ENCODE results near the gene XPNPEP1. TPM values are rescaled to one million over a fixed set of nuclear protein-coding genes. Genes with fewer than 3 reads are reported as not detected.

Gene XPNPEP1
- total RNA-seq, 6 experiments from 2014 or later = 13.9 to 57.8 (median 29.4) TPM

DNA sequence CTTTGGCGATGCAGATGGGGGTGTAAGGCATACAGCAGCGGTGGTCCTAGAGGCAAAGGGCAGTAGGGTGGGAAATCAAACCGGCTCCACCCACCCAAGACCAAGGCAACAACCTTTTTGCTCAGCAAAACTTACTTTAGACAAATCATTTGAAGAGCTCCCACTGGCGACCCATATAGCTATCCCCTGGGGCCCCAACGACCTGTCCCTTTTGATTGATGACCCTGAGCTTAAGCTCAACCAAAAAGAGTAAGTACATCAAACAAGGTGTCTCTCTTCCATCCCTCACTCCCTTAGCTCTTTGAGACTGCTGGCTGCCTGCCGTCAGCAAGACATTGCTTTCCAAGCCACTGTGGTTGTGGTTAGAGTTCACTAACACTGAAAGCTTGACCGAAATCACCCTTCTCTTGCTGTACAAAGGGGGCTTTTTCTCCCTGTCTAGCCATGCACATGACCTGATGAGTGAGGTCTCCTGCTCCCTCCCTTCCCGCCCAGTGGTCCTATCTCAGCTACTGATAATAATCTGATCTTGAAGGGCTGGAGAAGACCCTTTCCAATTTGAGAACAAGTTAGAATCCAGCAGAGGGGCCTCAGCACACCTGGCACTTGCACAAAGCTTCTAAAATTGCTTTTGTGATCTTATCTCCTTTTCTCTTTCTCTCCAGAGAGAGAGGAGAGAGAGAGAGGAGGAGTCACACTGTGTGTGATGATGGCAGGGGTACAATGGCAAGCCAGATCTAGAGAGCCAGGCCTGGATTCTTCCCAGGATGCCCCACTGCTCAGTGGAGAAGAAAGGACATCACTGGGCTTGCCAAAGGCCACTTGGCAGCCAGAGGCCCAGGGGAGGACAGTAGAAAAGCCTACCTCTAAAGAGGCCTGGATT, 42.2 kb downstream of the XPNPEP1 start:
- Histone ChIP-seq H3K9me3 (no peaks in the 10 kb centered on the region), H3K27ac (no peak overlapping the region), H3K4me1 (peaks cover 0 to 3% (median 0%) of the 10 kb centered on the region in 4 donors), H3K27me3 (no peaks in the 10 kb centered on the region), H3K4me3 (no peak overlapping the region), H3K36me3 (peaks cover 0 to 32% (median 17%) of the 10 kb centered on the region in 4 donors)
- TF ChIP-seq POLR2A (IDR thresholded peaks at IDR 0.05) = no peak
- TF ChIP-seq, protein P1, sequence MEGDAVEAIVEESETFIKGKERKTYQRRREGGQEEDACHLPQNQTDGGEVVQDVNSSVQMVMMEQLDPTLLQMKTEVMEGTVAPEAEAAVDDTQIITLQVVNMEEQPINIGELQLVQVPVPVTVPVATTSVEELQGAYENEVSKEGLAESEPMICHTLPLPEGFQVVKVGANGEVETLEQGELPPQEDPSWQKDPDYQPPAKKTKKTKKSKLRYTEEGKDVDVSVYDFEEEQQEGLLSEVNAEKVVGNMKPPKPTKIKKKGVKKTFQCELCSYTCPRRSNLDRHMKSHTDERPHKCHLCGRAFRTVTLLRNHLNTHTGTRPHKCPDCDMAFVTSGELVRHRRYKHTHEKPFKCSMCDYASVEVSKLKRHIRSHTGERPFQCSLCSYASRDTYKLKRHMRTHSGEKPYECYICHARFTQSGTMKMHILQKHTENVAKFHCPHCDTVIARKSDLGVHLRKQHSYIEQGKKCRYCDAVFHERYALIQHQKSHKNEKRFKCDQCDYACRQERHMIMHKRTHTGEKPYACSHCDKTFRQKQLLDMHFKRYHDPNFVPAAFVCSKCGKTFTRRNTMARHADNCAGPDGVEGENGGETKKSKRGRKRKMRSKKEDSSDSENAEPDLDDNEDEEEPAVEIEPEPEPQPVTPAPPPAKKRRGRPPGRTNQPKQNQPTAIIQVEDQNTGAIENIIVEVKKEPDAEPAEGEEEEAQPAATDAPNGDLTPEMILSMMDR (IDR thresholded peaks at IDR 0.05) = no peak
- DNase-seq (no peak), ATAC-seq (no peak)
- intact Hi-C loops (cut with DNase I) = loop anchor here in 1 of 2 donors (10.0 kb wide), 1 partner anchor 404 kb away; no protein-coding TSS in a partner anchor
- 91% methylated on average over 6 of the region's 8 CpGs for WGBS (ENCODE audit: insufficient coverage, low coverage, low lambda C conversion rate, missing lambda C conversion rate)

DNA sequence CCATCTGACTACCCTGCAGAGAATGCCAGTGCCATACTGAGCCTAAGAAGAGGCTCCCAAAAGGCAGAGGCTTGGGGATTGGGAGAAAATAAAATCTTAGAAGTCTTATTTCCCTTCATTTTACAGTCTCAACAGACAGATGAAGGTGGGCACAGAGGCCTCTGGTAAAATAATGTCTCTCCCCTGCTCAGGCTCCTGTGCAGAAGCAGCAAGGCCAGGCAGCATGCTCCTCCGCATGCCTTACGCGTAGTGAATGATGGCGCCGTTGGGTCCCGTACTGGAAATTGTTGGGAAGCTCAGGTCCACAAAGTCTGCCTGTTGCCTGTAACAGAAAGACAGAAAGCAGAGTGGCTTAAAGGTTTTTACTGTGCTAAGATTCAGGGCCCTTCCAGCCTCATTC, 45.8 kb downstream of the XPNPEP1 start:
- Histone ChIP-seq H3K27ac (no peak overlapping the region), H3K4me3 (no peak overlapping the region), H3K4me1 (peaks cover 0 to 14% (median 4%) of the 10 kb centered on the region in 4 donors), H3K9me3 (no peaks in the 10 kb centered on the region), H3K36me3 (peaks cover 0 to 47% (median 22%) of the 10 kb centered on the region in 4 donors), H3K27me3 (no peaks in the 10 kb centered on the region)
- DNase-seq = no peak
- intact Hi-C loops (cut with DNase I) = no loop called here
- TF ChIP-seq, protein P1 (IDR thresholded peaks at IDR 0.05) = no peak
- no peak for TF ChIP-seq POLR2A (IDR thresholded peaks at IDR 0.05)
- 100% methylated on average over 4 of the region's 6 CpGs for WGBS (ENCODE audit: insufficient coverage, low coverage, low lambda C conversion rate, missing lambda C conversion rate)
- ATAC-seq = no peak

DNA sequence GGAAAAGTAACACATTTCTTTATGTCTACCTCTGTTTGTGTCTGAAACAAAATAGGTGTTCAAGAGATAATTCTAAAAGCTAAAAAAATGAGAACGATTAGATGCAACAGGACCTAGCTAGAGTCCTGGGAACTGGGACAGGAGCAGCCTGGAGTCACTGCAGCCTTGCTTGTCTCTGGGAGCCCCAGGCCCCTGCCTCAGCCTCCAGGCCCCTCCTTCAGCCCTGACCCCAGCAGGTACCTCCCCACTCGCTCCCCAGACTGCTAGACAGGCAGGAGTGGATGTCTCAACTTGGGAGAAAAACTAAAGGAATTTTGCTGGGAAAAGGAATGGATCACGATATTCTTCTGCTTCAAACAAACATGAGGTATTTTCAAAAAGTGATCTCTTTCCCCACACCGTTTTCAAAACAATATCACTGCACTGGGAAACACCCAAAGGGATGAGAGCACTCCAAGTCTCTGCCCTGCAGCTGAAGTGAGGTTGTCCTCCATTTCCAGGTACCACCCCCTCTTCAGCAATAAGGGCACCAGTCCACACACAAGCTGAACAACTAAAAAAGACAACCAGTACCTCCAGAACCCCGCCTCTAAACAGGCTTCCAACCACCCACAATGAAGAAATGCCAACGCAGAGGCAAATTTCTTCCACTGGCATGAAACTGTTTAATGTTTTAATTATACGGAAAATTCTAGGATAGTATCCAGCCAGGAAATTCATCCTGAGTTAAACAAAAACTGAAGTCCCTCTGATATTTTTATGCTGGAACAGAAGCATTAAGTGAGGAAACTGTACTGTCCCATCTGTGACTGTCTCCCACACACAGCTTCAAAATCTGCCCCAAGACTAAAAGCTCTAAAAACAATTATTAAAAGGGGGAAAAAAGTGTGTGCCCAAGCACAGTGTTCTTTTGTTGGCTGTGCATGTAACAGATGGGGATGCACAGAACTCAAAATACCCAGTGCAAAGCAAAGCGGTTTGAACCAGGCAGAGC, 47.2 kb downstream of the XPNPEP1 start:
- TF ChIP-seq POLR2A (IDR thresholded peaks at IDR 0.05) = no peak
- TF ChIP-seq, protein P1 (IDR thresholded peaks at IDR 0.05) = no peak
- 67% methylated on average over 7 of the region's 8 CpGs for WGBS (ENCODE audit: insufficient coverage, low coverage, low lambda C conversion rate, missing lambda C conversion rate)
- Histone ChIP-seq H3K4me1 (peaks cover 0 to 14% (median 4%) of the 10 kb centered on the region in 4 donors), H3K27ac (peak overlapping the region in 1 of 3 donors; percentile 34), H3K4me3 (no peak overlapping the region), H3K27me3 (no peaks in the 10 kb centered on the region), H3K36me3 (peaks cover 0 to 45% (median 22%) of the 10 kb centered on the region in 4 donors), H3K9me3 (no peaks in the 10 kb centered on the region)
- intact Hi-C loops (cut with DNase I) = no loop called here
- DNase-seq (peak in 1 of 3 donors; percentile 28), ATAC-seq (peak; percentile 21 to 35 (median 21))

DNA sequence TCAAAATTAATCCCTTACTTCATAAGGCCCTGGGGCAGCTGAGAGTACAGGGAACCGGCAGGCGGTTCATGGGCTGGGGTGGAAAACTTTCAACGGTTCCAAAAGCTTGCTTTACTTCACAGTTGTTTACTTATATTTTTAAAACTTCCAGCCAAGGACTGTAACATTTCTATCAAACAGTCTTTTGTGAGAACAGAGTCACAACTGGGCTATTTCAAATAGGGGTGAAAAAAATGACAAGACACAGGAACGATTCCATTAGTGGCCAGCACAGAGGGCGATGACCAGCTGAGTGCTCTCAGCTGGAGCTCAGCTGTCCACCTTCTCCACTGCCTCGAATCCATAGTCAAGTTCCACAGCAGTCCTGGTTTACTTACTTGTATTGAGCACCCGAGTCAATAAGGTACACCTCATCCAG, 48.2 kb downstream of the XPNPEP1 start:
- no peak for TF ChIP-seq POLR2A (IDR thresholded peaks at IDR 0.05)
- TF ChIP-seq, protein P1 (IDR thresholded peaks at IDR 0.05) = no peak
- Histone ChIP-seq H3K4me1 (peaks cover 0 to 14% (median 4%) of the 10 kb centered on the region in 4 donors), H3K36me3 (peaks cover 0 to 41% (median 21%) of the 10 kb centered on the region in 4 donors), H3K9me3 (no peaks in the 10 kb centered on the region), H3K27me3 (no peaks in the 10 kb centered on the region), H3K4me3 (no peak overlapping the region), H3K27ac (peak overlapping the region in 1 of 3 donors; percentile 43)
- intact Hi-C loops (cut with DNase I) = no loop called here
- WGBS (ENCODE audit: insufficient coverage, low coverage, low lambda C conversion rate, missing lambda C conversion rate) = 54% methylated on average over 7 of the region's 7 CpGs
- ATAC-seq (peak; percentile 66 to 90 (median 76)), DNase-seq (peak in 1 of 3 donors; percentile 42)
